ENCODE results near the gene MYO3B.

Gene MYO3B

DNA sequence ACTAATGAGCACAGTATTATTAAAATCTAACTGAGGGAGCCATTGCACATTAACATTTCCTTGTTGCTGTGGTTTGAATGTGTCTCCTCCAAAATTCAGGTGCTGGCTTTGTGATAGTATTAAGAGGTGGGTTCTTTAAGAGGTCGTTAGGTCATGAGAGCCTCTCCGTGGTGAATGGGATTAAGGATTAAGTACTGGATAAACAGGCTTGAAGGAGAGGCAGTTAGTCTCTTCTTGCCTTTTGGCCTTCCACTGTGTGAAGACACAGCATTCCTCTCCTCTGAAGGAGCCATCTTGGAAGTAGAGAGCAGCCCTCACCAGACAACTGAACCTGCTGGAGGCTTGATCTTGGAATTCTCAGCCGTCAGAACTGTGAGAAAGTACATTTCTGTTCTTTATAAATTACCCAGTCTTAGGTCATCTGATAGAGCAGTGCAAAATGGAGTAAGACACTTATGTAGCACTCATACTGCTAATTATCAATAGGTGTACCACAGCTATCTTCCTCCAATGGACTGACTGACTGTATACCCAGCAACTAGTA lies 182.7 kb downstream of the MYO3B start (continued):
- TF ChIP-seq ZNF449 (tag by site-specific recombination; IDR thresholded peaks at IDR 0.05) (no peak), ZNF341 (tag by site-specific recombination; IDR thresholded peaks at IDR 0.05; ENCODE audit: low read depth) (no peak), ZBTB7A (tag by site-specific recombination; IDR thresholded peaks at IDR 0.05; ENCODE audit: low read depth) (no peak)

- ChIA-PET POLR2A (no interaction called here), CTCF (interaction anchor here (0.6 to 3.3 kb wide), 34 partner anchors 8 to 910 kb away, joined by 3 to 20 read pairs (median 5); partner anchors contain the start of gene GAD1)
- Histone ChIP-seq H3K27ac (ENCODE audit: extremely low read depth, low read depth, low read length) (no peak overlapping the region), H3K4me1 (ENCODE audit: control insufficient read depth, insufficient read depth, low read length) (no peaks in the 10 kb centered on the region), H3K9me3 (ENCODE audit: control insufficient read depth, insufficient read depth, low read depth, low read length) (no peaks in the 10 kb centered on the region), H3K36me3 (ENCODE audit: control insufficient read depth in 2 of 2, insufficient read depth in 1 of 2, low read length in 2 of 2) (no peaks in the 10 kb centered on the region), H3K4me3 (ENCODE audit: low read depth, low read length) (no peak overlapping the region)
- no peak for TF ChIP-seq ZNF513 (tag by site-specific recombination; IDR thresholded peaks at IDR 0.05)
- TF ChIP-seq ZNF792 (tag by site-specific recombination; IDR thresholded peaks at IDR 0.05): no peak
- TF ChIP-seq ZNF366 (tag by site-specific recombination; conservative IDR thresholded peaks at IDR 0.05): 0 out of 2 replicates have a peak, but pooled peaks have one; percentile 12
- peak; percentile 49 for TF ChIP-seq ZNF654 (tag by site-specific recombination; IDR thresholded peaks at IDR 0.05; ENCODE audit: low read depth)
- no peak for TF ChIP-seq ZNF239 (tag by site-specific recombination; IDR thresholded peaks at IDR 0.05)
- TF ChIP-seq ZFHX2 (tag by site-specific recombination; conservative IDR thresholded peaks at IDR 0.05): no peak
- no peak for TF ChIP-seq ZNF214 (tag by site-specific recombination; IDR thresholded peaks at IDR 0.05; ENCODE audit: borderline replicate concordance)
- TF ChIP-seq GFI1B (tag by site-specific recombination; IDR thresholded peaks at IDR 0.05): no peak
- 0 out of 2 replicates have a peak, but pooled peaks have one; percentile 16 for TF ChIP-seq ZNF133 (tag by site-specific recombination; IDR thresholded peaks at IDR 0.05)
- TF ChIP-seq, protein P1, sequence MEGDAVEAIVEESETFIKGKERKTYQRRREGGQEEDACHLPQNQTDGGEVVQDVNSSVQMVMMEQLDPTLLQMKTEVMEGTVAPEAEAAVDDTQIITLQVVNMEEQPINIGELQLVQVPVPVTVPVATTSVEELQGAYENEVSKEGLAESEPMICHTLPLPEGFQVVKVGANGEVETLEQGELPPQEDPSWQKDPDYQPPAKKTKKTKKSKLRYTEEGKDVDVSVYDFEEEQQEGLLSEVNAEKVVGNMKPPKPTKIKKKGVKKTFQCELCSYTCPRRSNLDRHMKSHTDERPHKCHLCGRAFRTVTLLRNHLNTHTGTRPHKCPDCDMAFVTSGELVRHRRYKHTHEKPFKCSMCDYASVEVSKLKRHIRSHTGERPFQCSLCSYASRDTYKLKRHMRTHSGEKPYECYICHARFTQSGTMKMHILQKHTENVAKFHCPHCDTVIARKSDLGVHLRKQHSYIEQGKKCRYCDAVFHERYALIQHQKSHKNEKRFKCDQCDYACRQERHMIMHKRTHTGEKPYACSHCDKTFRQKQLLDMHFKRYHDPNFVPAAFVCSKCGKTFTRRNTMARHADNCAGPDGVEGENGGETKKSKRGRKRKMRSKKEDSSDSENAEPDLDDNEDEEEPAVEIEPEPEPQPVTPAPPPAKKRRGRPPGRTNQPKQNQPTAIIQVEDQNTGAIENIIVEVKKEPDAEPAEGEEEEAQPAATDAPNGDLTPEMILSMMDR (tag by site-specific recombination; IDR thresholded peaks at IDR 0.05): peak; percentile 47; the same call in 1 of the 2 replicates
- no peak for TF ChIP-seq ZNF280C (tag by site-specific recombination; IDR thresholded peaks at IDR 0.05)
- TF ChIP-seq, protein P2, sequence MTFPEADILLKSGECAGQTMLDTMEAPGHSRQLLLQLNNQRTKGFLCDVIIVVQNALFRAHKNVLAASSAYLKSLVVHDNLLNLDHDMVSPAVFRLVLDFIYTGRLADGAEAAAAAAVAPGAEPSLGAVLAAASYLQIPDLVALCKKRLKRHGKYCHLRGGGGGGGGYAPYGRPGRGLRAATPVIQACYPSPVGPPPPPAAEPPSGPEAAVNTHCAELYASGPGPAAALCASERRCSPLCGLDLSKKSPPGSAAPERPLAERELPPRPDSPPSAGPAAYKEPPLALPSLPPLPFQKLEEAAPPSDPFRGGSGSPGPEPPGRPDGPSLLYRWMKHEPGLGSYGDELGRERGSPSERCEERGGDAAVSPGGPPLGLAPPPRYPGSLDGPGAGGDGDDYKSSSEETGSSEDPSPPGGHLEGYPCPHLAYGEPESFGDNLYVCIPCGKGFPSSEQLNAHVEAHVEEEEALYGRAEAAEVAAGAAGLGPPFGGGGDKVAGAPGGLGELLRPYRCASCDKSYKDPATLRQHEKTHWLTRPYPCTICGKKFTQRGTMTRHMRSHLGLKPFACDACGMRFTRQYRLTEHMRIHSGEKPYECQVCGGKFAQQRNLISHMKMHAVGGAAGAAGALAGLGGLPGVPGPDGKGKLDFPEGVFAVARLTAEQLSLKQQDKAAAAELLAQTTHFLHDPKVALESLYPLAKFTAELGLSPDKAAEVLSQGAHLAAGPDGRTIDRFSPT (tag by site-specific recombination; IDR thresholded peaks at IDR 0.05): no peak
- TF ChIP-seq REPIN1 (tag by site-specific recombination; IDR thresholded peaks at IDR 0.05; ENCODE audit: low read depth): no peak
- no peak for TF ChIP-seq ZNF785 (tag by site-specific recombination; IDR thresholded peaks at IDR 0.05)
- TF ChIP-seq ZNF416 (tag by site-specific recombination; IDR thresholded peaks at IDR 0.05): no peak
- TF ChIP-seq PATZ1 (tag by site-specific recombination; IDR thresholded peaks at IDR 0.05): no peak
- TF ChIP-seq BCL6B (tag by site-specific recombination; IDR thresholded peaks at IDR 0.05): no peak
- peak; percentile 22; the same call in 1 of the 2 replicates for TF ChIP-seq PRDM1 (tag by site-specific recombination; IDR thresholded peaks at IDR 0.05)
Measured at GRCh38 chr2:170361090-170361936, 183.4 kb downstream of the MYO3B start.

Measured in HEK293 (cell line).